ENCODE data around the gene PTPRN2. TPM values are rescaled to one million over a fixed set of nuclear protein-coding genes. Genes with fewer than 3 reads are reported as not detected.

PTPRN2 gene
- total and polyA plus RNA-seq, 2 donors (not counting 3 experiments of a cell fraction or from before 2014, with no cell fraction given) = 0.62 to 0.88 TPM

- Histone ChIP-seq H3K4me2 (ENCODE audit: insufficient read depth, low read length) (no peak overlapping the region), H3K4me3 (replicated peaks in 1 of 3; ENCODE audit: insufficient read depth in 1 of 3, low read depth in 1 of 3, low read length in 3 of 3) (no peak overlapping the region), H3K79me2 (ENCODE audit: control insufficient read depth, insufficient read depth, low read length) (no peaks in the 10 kb centered on the region), H3K27ac (ENCODE audit: insufficient read depth, low read depth, low read length) (no peak overlapping the region), H3K27me3 (ENCODE audit: control insufficient read depth in 2 of 2, insufficient read depth in 2 of 2, low read length in 2 of 2) (no peaks in the 10 kb centered on the region), H3K9me1 (replicated peaks; ENCODE audit: control insufficient read depth, extremely low read depth, insufficient read depth, low read length) (no peaks in the 10 kb centered on the region), H2AFZ (ENCODE audit: low read depth, low read length) (no peak overlapping the region), H3K9ac (replicated peaks; ENCODE audit: extremely low read depth, insufficient read depth, low read length) (no peak overlapping the region), H3K36me3 (ENCODE audit: control insufficient read depth in 2 of 2, extremely low read depth in 1 of 2, insufficient read depth in 2 of 2, low read length in 2 of 2) (no peaks in the 10 kb centered on the region), H3K9me3 (replicated peaks; ENCODE audit: control insufficient read depth, insufficient read depth, low read length) (peaks cover 2% of the 10 kb centered on the region), H3K4me1 (ENCODE audit: control insufficient read depth, extremely low read depth, insufficient read depth, low read length) (no peaks in the 10 kb centered on the region), H4K20me1 (replicated peaks; ENCODE audit: control insufficient read depth, extremely low read depth, insufficient read depth, low read length) (no peaks in the 10 kb centered on the region)
- FAIRE-seq (no peak), DNase-seq (ENCODE audit: low read depth, low spot score) (no peak)
- intact Hi-C loops (cut with micrococcal nuclease) (no loop called here), dilution Hi-C loops (cut with MboI; ENCODE audit: extremely low pct_ligation_motif_present, low sequenced_read_pairs) (no loop called here)
- no peak for TF ChIP-seq FOS (IDR thresholded peaks at IDR 0.05; ENCODE audit: borderline replicate concordance, insufficient read depth, low read length)
- TF ChIP-seq POLR2AphosphoS5 (IDR thresholded peaks at IDR 0.05; ENCODE audit: insufficient read depth, low read depth, low read length) = no peak
- no peak for TF ChIP-seq MYC (IDR thresholded peaks at IDR 0.05; ENCODE audit: low read depth, low read length)
- no peak for TF ChIP-seq GATA2 (IDR thresholded peaks at IDR 0.05; ENCODE audit: insufficient read depth, insufficient read length, low read depth, low read length)
- TF ChIP-seq POLR2A (IDR thresholded peaks at IDR 0.05; ENCODE audit: low read depth, low read length) = no peak
- no peak for TF ChIP-seq EZH2 (IDR thresholded peaks at IDR 0.05; ENCODE audit: borderline replicate concordance, low read depth, low read length, severe bottlenecking)
- no peak for TF ChIP-seq JUN (IDR thresholded peaks at IDR 0.05; ENCODE audit: borderline replicate concordance, insufficient read depth, insufficient read length, low read depth)
- TF ChIP-seq CTCF (IDR thresholded peaks at IDR 0.05; ENCODE audit: extremely low read depth in 1 of 2, insufficient read depth in 1 of 2, low read depth in 1 of 2, low read length in 2 of 2) = no peak
- TF ChIP-seq MAX (IDR thresholded peaks at IDR 0.05; ENCODE audit: insufficient read depth, insufficient read length) = no peak
- CTCF ChIA-PET = no interaction called here
- BruUV-seq (replicated peaks) = no TSS peak
- POLR2A ChIA-PET = no interaction called here
Observed at GRCh38 chr7:158264881-158265742, 322.5 kb downstream of the PTPRN2 start.

Data from endothelial cell of umbilical vein (primary cell).